ENCODE data around the gene SPATA12. TPM values are rescaled to one million over a fixed set of nuclear protein-coding genes. Genes with fewer than 3 reads are reported as not detected.

The SPATA12 gene
- total RNA-seq, 1 donor from 2014 or later: not detected

GRCh38 chr3:57059411-57059810 is 1.1 kb upstream of the SPATA12 start:
- DNase-seq (ENCODE audit: low read depth) (no peak), FAIRE-seq (no peak)
- Mint-ChIP-seq H3K9me3 (ENCODE audit: unreplicated experiment) (no peaks in the 10 kb centered on the region), H3K36me3 (ENCODE audit: low read depth, unreplicated experiment) (peaks cover 2% of the 10 kb centered on the region), H3K4me3 (ENCODE audit: unreplicated experiment) (no peak overlapping the region), H3K27ac (ENCODE audit: unreplicated experiment) (no peak overlapping the region), H3K4me1 (ENCODE audit: low read depth, unreplicated experiment) (peaks cover 25% of the 10 kb centered on the region), H3K27me3 (ENCODE audit: low read depth, unreplicated experiment) (no peaks in the 10 kb centered on the region)
- Histone ChIP-seq H3K4me1 (ENCODE audit: insufficient read depth, low read length) (peaks cover 21% of the 10 kb centered on the region), H3K27ac (ENCODE audit: low read depth, low read length) (no peak overlapping the region), H2AFZ (ENCODE audit: low read depth, low read length) (no peak overlapping the region), H3K4me3 (ENCODE audit: insufficient read depth, low read depth, low read length) (no peak overlapping the region), H3K9me3 (ENCODE audit: insufficient read depth, low read depth, low read length) (no peaks in the 10 kb centered on the region), H3K9ac (ENCODE audit: low read length) (no peak overlapping the region), H3K4me2 (ENCODE audit: low read length) (no peak overlapping the region), H3K79me2 (ENCODE audit: insufficient read depth, low read length) (no peaks in the 10 kb centered on the region), H3K36me3 (ENCODE audit: insufficient read depth, low read length) (no peaks in the 10 kb centered on the region), H3K27me3 (ENCODE audit: insufficient read depth, low read length) (no peaks in the 10 kb centered on the region), H4K20me1 (ENCODE audit: insufficient read depth, low read length) (no peaks in the 10 kb centered on the region)
- TF ChIP-seq EZH2 (IDR thresholded peaks at IDR 0.05; ENCODE audit: insufficient read depth, low read length) (no peak), CTCF (IDR thresholded peaks at IDR 0.05; ENCODE audit: insufficient read depth, low read depth, low read length) (no peak)

DNA sequence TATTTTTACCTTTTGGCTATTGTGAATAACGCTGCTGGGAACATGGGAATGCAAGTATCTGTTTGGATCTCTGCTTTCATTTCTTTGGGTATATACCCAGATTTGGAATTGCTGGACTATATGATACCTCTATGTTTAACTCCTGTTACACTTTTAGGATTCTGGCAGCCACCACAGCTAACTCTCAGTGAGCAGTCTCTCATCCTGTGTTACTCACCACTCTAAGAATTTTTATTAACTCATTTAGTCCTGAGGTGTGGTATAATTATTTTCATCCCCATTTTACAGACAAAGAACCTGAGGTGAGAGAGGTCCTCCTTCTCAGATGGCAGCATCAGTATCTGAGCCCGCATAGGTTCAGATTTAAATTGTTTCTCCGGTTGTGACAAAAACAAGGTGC is 1.1 kb downstream of the SPATA12 start:
- no peak overlapping the region for H3K4me3 ChIP-seq (ENCODE audit: insufficient read depth, low read depth, low read length)
- no peak overlapping the region for H3K27ac ChIP-seq (ENCODE audit: low read depth, low read length)
- H3K27me3 Mint-ChIP-seq (ENCODE audit: low read depth, unreplicated experiment): no peaks in the 10 kb centered on the region
- no peaks in the 10 kb centered on the region for H3K9me3 ChIP-seq (ENCODE audit: insufficient read depth, low read depth, low read length)
- no peak for FAIRE-seq
- no peaks in the 10 kb centered on the region for H4K20me1 ChIP-seq (ENCODE audit: insufficient read depth, low read length)
- no peak overlapping the region for H3K4me2 ChIP-seq (ENCODE audit: low read length)
- H3K4me1 Mint-ChIP-seq (ENCODE audit: low read depth, unreplicated experiment): peaks cover 29% of the 10 kb centered on the region
- H3K4me1 ChIP-seq (ENCODE audit: insufficient read depth, low read length): peaks cover 27% of the 10 kb centered on the region
- TF ChIP-seq EZH2 (IDR thresholded peaks at IDR 0.05; ENCODE audit: insufficient read depth, low read length): no peak
- TF ChIP-seq CTCF (IDR thresholded peaks at IDR 0.05; ENCODE audit: insufficient read depth, low read depth, low read length): no peak
- no peak overlapping the region for H3K4me3 Mint-ChIP-seq (ENCODE audit: unreplicated experiment)
- no peak overlapping the region for H3K9ac ChIP-seq (ENCODE audit: low read length)
- no peak for DNase-seq (ENCODE audit: low read depth)
- H3K79me2 ChIP-seq (ENCODE audit: insufficient read depth, low read length): no peaks in the 10 kb centered on the region
- H2AFZ ChIP-seq (ENCODE audit: low read depth, low read length): no peak overlapping the region
- H3K9me3 Mint-ChIP-seq (ENCODE audit: unreplicated experiment): peaks cover 2% of the 10 kb centered on the region
- H3K27ac Mint-ChIP-seq (ENCODE audit: unreplicated experiment): no peak overlapping the region
- H3K36me3 ChIP-seq (ENCODE audit: insufficient read depth, low read length): no peaks in the 10 kb centered on the region
- H3K36me3 Mint-ChIP-seq (ENCODE audit: low read depth, unreplicated experiment): peaks cover 1% of the 10 kb centered on the region
- no peaks in the 10 kb centered on the region for H3K27me3 ChIP-seq (ENCODE audit: insufficient read depth, low read length)

DNA sequence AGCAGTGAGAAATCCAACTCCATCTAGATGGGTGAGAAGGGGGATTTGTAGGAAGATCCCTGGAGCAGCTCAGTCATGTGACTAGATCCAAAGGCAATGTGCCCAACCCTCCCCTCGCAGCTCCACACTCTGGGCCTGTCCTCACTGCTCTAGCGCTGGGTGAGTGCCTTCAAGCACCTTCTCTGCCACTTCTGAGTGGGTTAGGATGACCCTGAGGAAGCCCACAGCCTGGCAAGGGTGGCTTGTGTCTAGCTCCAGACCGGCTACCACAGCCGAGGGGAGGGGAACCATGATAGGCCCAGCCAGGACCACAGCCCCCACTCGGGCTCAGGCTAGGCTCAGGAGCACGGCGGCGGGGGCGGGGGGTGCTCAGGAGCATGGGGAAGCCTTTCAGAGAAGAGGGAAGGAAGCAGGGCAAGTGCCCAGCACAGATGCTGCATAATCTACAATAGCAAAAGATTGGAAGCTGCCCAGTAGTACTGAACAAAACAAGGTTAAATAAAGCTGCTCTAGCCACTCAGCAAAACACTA is 1.7 kb downstream of the SPATA12 start:
- DNase-seq (ENCODE audit: low read depth): no peak
- Mint-ChIP-seq H3K9me3 (ENCODE audit: unreplicated experiment) (peaks cover 2% of the 10 kb centered on the region), H3K27ac (ENCODE audit: unreplicated experiment) (peak overlapping the region; percentile 30), H3K36me3 (ENCODE audit: low read depth, unreplicated experiment) (no peaks in the 10 kb centered on the region), H3K27me3 (ENCODE audit: low read depth, unreplicated experiment) (no peaks in the 10 kb centered on the region), H3K4me3 (ENCODE audit: unreplicated experiment) (no peak overlapping the region), H3K4me1 (ENCODE audit: low read depth, unreplicated experiment) (peaks cover 29% of the 10 kb centered on the region)
- no peaks in the 10 kb centered on the region for H4K20me1 ChIP-seq (ENCODE audit: insufficient read depth, low read length)
- no peaks in the 10 kb centered on the region for H3K79me2 ChIP-seq (ENCODE audit: insufficient read depth, low read length)
- TF ChIP-seq EZH2 (IDR thresholded peaks at IDR 0.05; ENCODE audit: insufficient read depth, low read length) (no peak), CTCF (IDR thresholded peaks at IDR 0.05; ENCODE audit: insufficient read depth, low read depth, low read length) (no peak)
- no peak overlapping the region for H3K4me2 ChIP-seq (ENCODE audit: low read length)
- no peak for FAIRE-seq
- H3K9me3 ChIP-seq (ENCODE audit: insufficient read depth, low read depth, low read length): no peaks in the 10 kb centered on the region
- H3K4me3 ChIP-seq (ENCODE audit: insufficient read depth, low read depth, low read length): no peak overlapping the region
- H3K27me3 ChIP-seq (ENCODE audit: insufficient read depth, low read length): no peaks in the 10 kb centered on the region
- H3K36me3 ChIP-seq (ENCODE audit: insufficient read depth, low read length): no peaks in the 10 kb centered on the region
- H2AFZ ChIP-seq (ENCODE audit: low read depth, low read length): no peak overlapping the region
- H3K9ac ChIP-seq (ENCODE audit: low read length): no peak overlapping the region
- peaks cover 27% of the 10 kb centered on the region for H3K4me1 ChIP-seq (ENCODE audit: insufficient read depth, low read length)
- H3K27ac ChIP-seq (ENCODE audit: low read depth, low read length): no peak overlapping the region

All from astrocyte (in vitro differentiated cells and primary cell).